Measurements from ENCODE around the gene RP9.

The RP9 gene

DNA sequence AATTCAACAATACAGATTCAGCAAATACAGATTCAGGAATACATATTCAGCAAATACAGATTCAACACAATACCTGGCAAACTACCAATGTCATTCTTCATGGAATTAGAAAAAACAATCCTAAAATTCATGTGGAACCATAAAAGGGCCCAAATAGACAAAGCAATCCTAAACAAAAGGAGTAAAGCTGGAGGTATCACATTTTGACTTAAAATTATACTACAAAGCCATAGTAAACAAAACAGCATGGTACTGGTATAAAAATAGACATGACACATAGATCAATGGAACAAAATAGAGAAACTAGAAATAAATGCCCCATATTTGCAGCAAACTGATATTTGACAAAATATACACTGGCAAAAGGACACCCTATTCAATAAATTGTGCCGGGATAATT lies 43.2 kb downstream of the RP9 start:
- Histone ChIP-seq H3K27me3 (no peaks in the 10 kb centered on the region), H3K4me1 (peaks cover 0 to 13% (median 9%) of the 10 kb centered on the region in 4 donors), H3K27ac (no peak overlapping the region), H3K36me3 (no peaks in the 10 kb centered on the region), H3K4me3 (no peak overlapping the region), H3K9me3 (peaks cover 0 to 16% (median 8%) of the 10 kb centered on the region in 3 donors)
- intact Hi-C loops (cut with DNase I; ENCODE audit: low total_unique reads) = loop anchor here (5.0 to 10.0 kb wide), 2 partner anchors 41 to 571 kb away; partner anchors contain the start of genes AVL9, LSM5 and RP9
- no peak for TF ChIP-seq CTCF (IDR thresholded peaks at IDR 0.05)
- no peak for DNase-seq

DNA sequence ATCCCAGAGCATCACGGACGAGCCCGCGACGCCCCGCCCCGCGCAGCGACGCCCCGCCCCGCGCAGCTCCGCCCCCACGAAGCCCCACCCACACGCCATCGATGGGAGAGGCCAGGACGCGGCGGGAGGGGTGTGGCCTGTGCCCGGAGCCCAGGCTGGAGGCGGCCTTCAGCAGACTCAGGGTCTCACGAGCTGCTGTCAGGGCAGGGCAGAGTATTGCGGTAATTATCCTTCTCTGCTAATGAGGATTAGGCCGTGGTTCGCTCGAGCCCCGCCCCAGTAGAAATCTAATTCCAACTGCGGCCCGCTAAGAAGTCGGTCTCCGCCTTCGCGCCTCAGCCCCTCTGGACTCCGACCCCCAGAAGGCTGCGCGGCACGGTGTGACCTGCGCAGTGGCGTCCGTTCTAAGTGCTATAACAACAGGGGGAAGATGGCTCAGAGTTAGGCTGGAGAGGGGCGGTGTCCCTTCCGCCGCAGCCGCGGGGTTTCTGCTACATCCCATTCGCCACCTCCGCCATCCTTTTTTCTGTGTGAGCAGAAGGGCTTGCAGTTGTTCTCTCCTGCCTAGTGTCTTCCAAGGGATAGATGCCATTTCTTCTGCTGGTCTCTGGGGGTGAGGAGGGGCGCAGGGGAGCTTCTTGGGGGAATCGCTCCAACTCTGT lies 46.3 kb downstream of the RP9 start:
- H3K36me3 ChIP-seq = no peaks in the 10 kb centered on the region
- peak overlapping the region; percentile 78 to 85 for H3K4me3 ChIP-seq
- peaks cover 0 to 20% (median 16%) of the 10 kb centered on the region in 4 donors for H3K4me1 ChIP-seq
- intact Hi-C loops (cut with DNase I; ENCODE audit: low total_unique reads) = loop anchor here (10.0 kb wide), 1 partner anchor 568 kb away; the partner anchor contains the start of genes AVL9 and LSM5
- peak overlapping the region; percentile 93 to 96 for H3K27ac ChIP-seq
- H3K27me3 ChIP-seq = no peaks in the 10 kb centered on the region
- H3K9me3 ChIP-seq = peaks cover 0 to 8% (median 8%) of the 10 kb centered on the region in 3 donors
- peak; percentile 91 to 94 for DNase-seq
- TF ChIP-seq CTCF (IDR thresholded peaks at IDR 0.05) = no peak

GRCh38 chr7:33062023-33062781 lies 47.0 kb downstream of the RP9 start, which contains the start of gene NT5C3A:
Gene NT5C3A, minus strand, starts transcription at chr7:33062776. Its CDS starts 71 bp downstream, at chr7:33062705.
- Histone ChIP-seq H3K4me1 (peaks cover 0 to 20% (median 16%) of the 10 kb centered on the region in 4 donors), H3K36me3 (peaks cover 0 to under 1% (median 0%) of the 10 kb centered on the region in 3 donors), H3K9me3 (peaks cover 0 to 8% (median 8%) of the 10 kb centered on the region in 3 donors), H3K27me3 (no peaks in the 10 kb centered on the region), H3K4me3 (peak within 1 kb of the TSS; percentile 78 to 85), H3K27ac (peak within 1 kb of the TSS; percentile 93 to 96)
- intact Hi-C loops (cut with DNase I; ENCODE audit: low total_unique reads) = loop anchor here (10.0 kb wide), 1 partner anchor 567 kb away; the partner anchor contains the start of genes AVL9 and LSM5
- peak in 1 of 2 experiments; percentile 5 for TF ChIP-seq CTCF (IDR thresholded peaks at IDR 0.05)
- DNase-seq = peak; percentile 22 to 64

DNA sequence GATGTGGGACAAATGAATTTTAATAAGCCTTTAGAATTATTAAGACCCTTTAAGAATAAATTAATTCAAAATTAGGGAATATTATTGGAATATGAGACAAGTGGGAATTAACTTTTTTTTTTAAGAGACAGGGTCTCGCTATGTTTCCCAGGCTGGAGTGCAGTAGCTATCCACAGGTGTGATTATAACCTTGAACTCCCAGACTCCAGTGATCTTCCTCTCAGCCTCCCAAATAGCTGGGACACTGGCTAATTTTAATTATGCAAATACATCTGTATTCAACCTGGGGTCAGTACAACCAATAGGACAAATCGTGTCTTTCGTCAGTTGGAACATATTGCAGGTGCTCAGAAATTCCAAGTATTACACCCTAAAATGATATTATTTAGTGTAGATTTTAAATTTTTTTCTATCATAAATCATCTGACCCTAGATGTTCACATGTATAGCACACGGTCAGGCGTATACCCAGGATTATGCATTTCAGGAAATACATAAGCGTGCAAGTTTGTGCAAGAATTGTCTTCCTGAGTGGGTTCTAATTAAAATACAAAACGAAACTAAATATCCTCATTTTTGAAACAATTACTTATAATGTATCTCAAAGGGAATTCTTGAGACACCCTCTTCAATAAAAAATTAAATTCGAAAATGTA lies 47.8 kb downstream of the RP9 start:
- no peak for TF ChIP-seq CTCF (IDR thresholded peaks at IDR 0.05)
- H3K36me3 ChIP-seq = peaks cover 0 to 8% (median 0%) of the 10 kb centered on the region in 3 donors
- H3K27ac ChIP-seq = peak overlapping the region in 1 of 2 donors; percentile 96
- intact Hi-C loops (cut with DNase I; ENCODE audit: low total_unique reads) = loop anchor here (10.0 kb wide), 1 partner anchor 567 kb away; the partner anchor contains the start of genes AVL9 and LSM5
- DNase-seq = no peak
- H3K4me1 ChIP-seq = peaks cover 0 to 20% (median 16%) of the 10 kb centered on the region in 4 donors
- H3K27me3 ChIP-seq = no peaks in the 10 kb centered on the region
- H3K4me3 ChIP-seq = peak overlapping the region; percentile 78 to 85
- peaks cover 0 to 8% (median 7%) of the 10 kb centered on the region in 3 donors for H3K9me3 ChIP-seq

GRCh38 chr7:33059635-33060034 lies 49.6 kb downstream of the RP9 start:
- no peak for DNase-seq
- Histone ChIP-seq H3K9me3 (no peaks in the 10 kb centered on the region), H3K36me3 (peaks cover 0 to 8% (median 0%) of the 10 kb centered on the region in 3 donors), H3K27me3 (no peaks in the 10 kb centered on the region), H3K4me1 (peaks cover 0 to 20% (median 16%) of the 10 kb centered on the region in 4 donors), H3K27ac (no peak overlapping the region), H3K4me3 (no peak overlapping the region)
- TF ChIP-seq CTCF (IDR thresholded peaks at IDR 0.05) = no peak
- intact Hi-C loops (cut with DNase I; ENCODE audit: low total_unique reads) = loop anchor here (10.0 kb wide), 1 partner anchor 565 kb away; the partner anchor contains the start of genes AVL9 and LSM5

All from tibial artery (tissue), 4 donors.